NCI-H460 (cell line): ENCODE measurements around the gene GLG1. TPM values are rescaled to one million over a fixed set of nuclear protein-coding genes. Genes with fewer than 3 reads are reported as not detected.
"Not testable (repeated sequence)": the region's sequence is repeated elsewhere in the genome, so short reads cannot be mapped to it uniquely, and the experiment has no call there.

Experiments used
- DNase-seq: peaks from one replicate; pipeline ENCODE4 v3.0.0-alpha.2; 2016; ENCODE audit warnings: low read depth; ENCODE audit errors: extremely low read depth
- total RNA-seq: library from RNA; depleted of rRNA; stranded (reverse); fragments of >200 nt; shearing (Covaris generic); gene quantifications from 2 replicates; pipeline ENCODE4 v1.2.3, GENCODE V29; 2014

Gene GLG1
- total RNA-seq, 1 experiment from 2014 or later = 66.9 TPM

GRCh38 chr16:74542911-74543578, 63.9 kb downstream of the GLG1 start:
- not testable (repeated sequence) for DNase-seq

DNA sequence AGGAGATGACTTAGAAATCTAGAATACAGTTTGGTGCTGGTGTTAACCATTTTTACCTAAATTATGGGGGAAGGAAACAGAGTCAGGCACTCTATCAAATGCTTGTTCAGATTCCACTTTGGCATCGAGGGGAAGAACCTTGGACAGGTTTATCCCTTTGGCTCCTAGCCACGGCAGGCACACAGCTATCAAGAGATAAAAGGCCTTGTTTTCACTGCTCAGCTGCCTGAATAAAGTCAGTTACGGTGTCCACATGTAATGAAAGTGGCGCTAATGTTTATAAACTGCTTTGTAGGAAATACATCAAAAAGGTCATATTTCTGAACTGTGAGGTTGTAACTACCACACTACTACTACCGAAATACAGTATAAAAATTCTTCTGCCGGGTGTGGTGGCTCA, 66.3 kb downstream of the GLG1 start:
- DNase-seq = not testable (repeated sequence)

DNA sequence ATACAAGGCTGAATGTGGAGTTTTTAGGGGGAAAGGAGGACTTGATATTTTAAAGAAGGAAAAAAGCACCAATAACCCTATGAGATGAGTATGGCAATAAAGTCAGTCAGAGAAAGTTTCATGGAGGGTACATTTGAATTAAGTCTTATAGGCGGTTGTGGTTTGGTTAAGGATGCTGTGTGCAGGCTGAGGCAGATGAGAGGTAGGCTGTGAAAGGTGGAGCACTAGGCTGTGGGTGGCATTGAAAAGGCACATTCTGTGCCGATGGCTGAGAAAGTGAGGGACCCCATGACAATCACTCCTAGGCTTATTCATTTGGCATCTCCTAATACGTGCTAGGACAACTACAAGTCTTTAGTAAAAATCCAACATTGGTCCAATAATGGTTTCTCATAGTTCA, 68.1 kb downstream of the GLG1 start:
- DNase-seq = not testable (repeated sequence)

GRCh38 chr16:74537746-74538145, 69.2 kb downstream of the GLG1 start:
- DNase-seq = not testable (repeated sequence)

DNA sequence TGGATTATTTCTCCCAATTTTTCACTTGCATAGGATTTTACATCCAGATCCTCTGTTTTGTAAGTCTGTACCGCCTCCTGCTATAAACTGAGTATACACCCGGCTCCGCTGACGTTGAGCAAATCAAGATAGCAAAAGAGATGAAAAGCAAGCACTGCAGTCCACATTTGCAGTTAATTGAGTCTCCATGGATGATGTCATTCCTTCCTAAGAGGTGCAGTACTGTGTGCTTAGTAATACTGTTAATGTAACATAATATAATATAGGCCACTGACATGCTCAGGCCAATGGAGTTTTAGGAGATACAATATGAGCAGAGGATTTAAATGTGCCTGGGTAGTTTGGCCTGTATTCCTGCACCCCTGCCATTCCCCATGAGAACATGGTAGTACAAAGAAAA, 72.3 kb downstream of the GLG1 start:
- DNase-seq = not testable (repeated sequence)

- no peak for DNase-seq
Observed at GRCh38 chr16:74524926-74525325, 82.0 kb downstream of the GLG1 start.

- DNase-seq = no peak
Observed at GRCh38 chr16:74524117-74524516, 82.8 kb downstream of the GLG1 start.

DNA sequence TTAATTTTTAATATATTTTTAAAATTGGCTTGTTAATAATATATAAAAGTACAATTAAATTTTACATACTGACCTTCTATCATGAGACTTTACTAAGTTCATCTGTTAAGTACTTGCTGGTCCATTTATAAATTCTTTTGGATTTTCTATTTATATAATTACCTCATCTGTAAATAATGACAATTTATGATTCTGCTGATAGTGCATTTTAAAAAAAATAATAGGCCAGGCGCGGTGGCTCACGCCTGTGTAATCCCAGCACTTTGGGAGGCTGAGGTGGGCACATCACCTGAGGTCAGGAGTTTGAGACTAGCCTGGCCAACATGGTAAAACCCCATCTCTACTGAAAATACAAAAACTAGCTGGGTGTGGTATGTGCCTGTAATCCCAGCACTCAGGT, 83.2 kb downstream of the GLG1 start:
- DNase-seq = not testable (repeated sequence)

DNA sequence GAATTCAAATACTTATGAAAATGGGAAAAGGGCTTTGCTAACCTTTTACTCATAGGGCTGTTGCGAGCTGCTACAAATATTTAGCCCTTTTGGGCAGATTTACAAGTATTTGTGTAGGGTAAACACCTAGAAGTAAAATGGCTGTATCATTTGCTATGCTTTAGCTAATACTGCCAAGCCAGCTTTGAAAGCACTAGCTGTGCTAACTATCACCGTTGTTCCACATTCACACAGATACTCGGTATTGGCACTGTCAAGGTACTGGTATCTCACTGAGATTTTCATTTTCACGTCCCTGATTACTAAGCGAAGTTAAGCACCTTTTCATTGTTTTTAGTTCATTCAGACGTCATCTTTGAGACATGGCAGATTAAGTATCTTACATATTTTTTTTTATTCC, 84.8 kb downstream of the GLG1 start:
- DNase-seq = no peak

DNA sequence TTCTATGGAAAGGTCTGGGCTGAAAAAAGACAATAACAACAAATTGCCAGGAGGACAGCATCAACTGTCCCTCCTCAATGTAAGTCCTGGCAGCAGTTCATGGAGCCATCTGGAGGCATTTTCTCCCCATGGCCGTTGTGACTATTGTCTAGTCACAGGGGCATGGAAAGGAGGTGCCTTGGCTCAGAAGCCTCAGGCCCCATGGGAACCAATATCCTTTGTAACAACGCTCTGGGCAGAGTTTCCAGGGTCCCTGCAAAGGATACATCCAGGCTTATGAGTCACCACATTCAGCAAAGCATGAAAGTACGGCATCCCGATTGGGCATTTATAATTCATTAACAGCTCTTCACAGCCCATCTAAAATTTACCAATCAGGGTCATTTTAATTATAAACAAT, 85.2 kb downstream of the GLG1 start:
- DNase-seq = no peak

DNA sequence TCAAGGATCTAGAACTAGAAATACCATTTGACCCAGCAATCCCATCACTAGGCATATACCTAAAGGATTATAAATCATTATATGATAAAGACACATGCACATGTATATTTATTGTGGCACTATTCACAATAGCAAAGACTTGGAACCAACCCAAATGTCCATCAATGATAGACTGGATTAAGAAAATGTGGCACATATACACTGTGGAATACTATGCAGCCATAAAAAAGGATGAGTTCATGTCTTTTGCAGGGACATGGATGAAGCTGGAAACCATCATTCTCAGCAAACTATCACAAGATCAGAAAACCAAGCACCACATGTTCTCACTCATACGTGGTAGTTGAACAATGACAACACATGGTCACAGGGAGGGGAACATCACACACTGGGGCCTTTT, 88.0 kb downstream of the GLG1 start:
- not testable (repeated sequence) for DNase-seq

DNA sequence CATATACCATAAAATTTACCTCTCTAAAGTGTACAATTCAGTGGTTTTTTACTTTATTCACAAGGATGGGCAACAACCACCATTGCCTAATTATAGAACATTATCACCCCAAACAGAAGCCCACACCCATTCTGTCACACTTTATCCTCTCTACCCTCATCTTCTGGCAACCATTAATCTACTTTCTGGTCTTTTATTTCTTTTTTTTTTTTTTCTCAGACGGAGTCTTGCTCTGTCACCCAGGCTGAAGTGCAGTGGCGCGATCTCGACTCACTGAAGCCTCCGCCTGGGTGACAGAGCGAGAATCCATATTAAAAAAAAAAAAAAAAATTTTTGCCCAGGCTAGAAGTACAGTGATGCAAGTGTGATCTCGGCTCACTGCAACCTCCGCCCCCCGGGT, 95.0 kb downstream of the GLG1 start:
- no peak for DNase-seq

GRCh38 chr16:74505011-74505410, 101.9 kb downstream of the GLG1 start:
- no peak for DNase-seq

DNA sequence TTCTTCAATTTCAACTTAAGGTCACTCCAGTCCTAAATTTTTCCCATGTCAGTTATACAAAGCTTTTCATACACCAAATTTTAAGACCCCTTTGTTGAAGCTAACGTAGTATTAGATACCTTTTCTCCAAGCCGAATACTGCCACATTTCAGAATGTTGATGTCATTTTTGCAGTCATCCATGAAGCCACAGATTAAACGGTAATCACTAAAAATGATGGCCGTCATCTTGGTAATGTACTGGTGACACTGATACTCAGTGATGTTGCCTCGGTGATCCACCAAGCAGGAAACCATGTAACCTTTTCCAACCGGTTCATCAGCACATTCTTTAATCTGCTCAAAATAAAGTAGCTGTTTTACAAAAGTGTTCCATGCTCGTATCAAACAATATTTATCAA, 103.5 kb downstream of the GLG1 start:
- DNase-seq = no peak

DNA sequence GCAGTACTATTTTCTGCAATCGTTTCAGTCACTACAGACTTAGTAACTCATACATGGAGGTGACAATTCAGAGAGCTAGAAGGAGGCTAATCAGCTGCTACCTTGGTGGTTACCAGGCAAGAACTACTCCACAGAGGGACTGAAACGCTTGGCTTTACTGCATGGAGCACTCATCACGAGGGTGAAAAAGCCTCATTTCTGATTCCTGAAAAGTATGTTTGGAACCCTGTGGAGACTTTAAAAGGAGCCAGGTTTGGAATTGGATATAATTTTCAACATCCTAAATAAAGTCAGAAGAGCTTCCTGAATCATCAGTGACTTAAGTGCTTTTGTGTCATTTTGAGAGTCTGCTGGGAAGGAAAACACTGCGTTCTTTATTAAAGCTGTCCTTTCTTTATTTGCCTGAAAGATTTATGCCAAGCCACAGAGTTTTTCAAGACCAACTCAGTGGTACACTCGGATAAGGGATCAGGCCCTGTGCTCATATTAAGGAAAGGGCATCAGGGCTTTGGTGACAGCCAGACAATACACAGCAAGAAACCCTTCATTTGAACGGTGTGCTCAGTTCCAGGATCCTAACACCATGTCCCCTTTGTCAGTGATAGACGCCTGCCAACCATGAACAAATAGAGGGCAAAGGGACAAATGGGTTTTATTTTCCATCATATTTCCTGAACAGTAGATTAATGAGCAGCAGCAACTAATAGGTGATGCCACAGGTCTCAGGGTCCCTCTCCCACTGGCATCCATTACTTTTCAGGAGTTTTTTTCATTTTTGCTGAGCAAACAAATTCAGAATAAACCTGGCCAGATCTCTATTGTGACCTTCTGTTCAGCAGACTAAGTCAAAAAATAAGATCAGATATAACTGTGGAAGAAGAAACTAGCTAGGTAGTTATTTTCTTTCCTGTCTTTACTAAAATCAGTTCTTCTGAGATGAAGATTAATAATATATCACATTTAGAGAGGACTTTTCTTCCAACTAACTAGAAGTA, 105.1 kb downstream of the GLG1 start:
- DNase-seq = no peak

- DNase-seq = no peak
Observed at GRCh38 chr16:74500907-74501306, 106.0 kb downstream of the GLG1 start.

DNA sequence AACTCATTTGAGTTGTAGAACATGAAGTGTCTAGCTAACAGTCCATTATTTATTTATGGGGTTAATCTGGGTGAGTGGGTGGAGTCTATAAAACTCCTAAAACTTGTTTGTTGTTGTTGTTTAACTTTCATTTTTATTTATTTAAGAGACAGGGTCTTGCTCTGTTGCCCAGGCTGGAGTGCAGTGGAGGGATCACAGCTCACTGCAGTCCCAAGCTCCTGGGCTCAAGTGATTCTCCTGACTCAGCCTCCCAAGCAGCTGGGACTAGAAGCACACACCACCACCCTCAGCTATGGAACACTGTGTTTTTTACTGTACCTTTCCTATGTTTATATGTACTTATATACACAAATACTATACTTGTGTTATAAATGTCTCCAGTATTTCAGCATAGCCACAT, 107.8 kb downstream of the GLG1 start:
- DNase-seq = no peak

- DNase-seq = no peak
Observed at GRCh38 chr16:74497761-74498160, 109.2 kb downstream of the GLG1 start.

GRCh38 chr16:74496054-74496453, 110.9 kb downstream of the GLG1 start:
- DNase-seq = no peak

DNA sequence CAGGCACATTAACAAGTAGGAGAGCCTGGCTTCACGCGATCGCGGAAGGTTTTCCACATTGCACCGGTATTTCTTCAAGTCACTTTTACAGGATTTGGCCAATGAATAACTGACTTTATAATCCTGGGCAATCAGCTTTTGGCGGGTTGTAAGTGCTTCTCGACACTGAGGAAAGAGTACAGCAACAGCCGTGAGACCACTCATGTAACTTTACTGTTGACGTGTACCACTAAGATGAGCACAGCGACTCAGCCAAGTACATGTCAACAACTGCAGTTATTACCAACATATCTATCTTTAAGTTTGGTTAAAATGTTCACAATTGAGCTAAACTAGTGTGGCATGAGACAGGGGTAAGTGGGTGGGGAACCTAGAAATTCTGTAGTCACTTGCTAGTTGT, 113.9 kb downstream of the GLG1 start:
- DNase-seq = no peak

GRCh38 chr16:74487634-74488495, 119.0 kb downstream of the GLG1 start:
- no peak for DNase-seq
